Measurements from ENCODE around the gene PRRC2B.

- TF ChIP-seq, protein P1, sequence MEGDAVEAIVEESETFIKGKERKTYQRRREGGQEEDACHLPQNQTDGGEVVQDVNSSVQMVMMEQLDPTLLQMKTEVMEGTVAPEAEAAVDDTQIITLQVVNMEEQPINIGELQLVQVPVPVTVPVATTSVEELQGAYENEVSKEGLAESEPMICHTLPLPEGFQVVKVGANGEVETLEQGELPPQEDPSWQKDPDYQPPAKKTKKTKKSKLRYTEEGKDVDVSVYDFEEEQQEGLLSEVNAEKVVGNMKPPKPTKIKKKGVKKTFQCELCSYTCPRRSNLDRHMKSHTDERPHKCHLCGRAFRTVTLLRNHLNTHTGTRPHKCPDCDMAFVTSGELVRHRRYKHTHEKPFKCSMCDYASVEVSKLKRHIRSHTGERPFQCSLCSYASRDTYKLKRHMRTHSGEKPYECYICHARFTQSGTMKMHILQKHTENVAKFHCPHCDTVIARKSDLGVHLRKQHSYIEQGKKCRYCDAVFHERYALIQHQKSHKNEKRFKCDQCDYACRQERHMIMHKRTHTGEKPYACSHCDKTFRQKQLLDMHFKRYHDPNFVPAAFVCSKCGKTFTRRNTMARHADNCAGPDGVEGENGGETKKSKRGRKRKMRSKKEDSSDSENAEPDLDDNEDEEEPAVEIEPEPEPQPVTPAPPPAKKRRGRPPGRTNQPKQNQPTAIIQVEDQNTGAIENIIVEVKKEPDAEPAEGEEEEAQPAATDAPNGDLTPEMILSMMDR (IDR thresholded peaks at IDR 0.05) = no peak
- TF ChIP-seq POLR2A (IDR thresholded peaks at IDR 0.05) = no peak
Measured at GRCh38 chr9:131537946-131538345, 144.1 kb downstream of the PRRC2B start.

Data from testis (tissue), 2 donors.